HCT116 (cell line): Measurements from ENCODE around the gene ZNRF2. TPM values are rescaled to one million over a fixed set of nuclear protein-coding genes. Genes with fewer than 3 reads are reported as not detected.

Experiments used
- ATAC-seq: fragments of 200-7000 bp; cut with Tn5 transposase; 2 replicates; pipeline ENCODE4 v1.9.1; 2020; ENCODE audit warnings: mild to moderate bottlenecking, moderate library complexity
- BruUV-seq: library from RNA; stranded (reverse); fragments of 400-500 nt; replicated peaks from 2 replicates; lab custom pipeline; 2021; lab: Mats Ljungman, UMichigan
- CTCF ChIA-PET: fragments of 300-600 bp; sonication (Branson Sonifier 250); formaldehyde crosslinking; loops from one replicate; lab custom pipeline; 2021; ENCODE audit warnings: antibody characterized with exemption; lab: Charles Lee
- POLR2A ChIA-PET: fragments of 300-600, 350-600 bp; sonication (Branson Sonifier 250); formaldehyde crosslinking; loops from one replicate; lab custom pipeline; 2021; ENCODE audit warnings: antibody characterized with exemption; lab: Charles Lee
- RAD21 ChIA-PET, 2 experiments: fragments of 300-600 bp; sonication (Branson Sonifier 250); formaldehyde crosslinking; loops; one replicate each; lab custom pipeline; 2023; ENCODE audit warnings: low total read pairs in 2 of 2; ENCODE audit not compliant: uncharacterized antibody in 2 of 2, unreplicated experiment in 2 of 2, low non-redundant PET in 1 of 2; lab: Charles Lee
- DNase-seq: peaks from one replicate; pipeline ENCODE4 v3.0.0-alpha.2; 2010; ENCODE audit warnings: low read depth, low spot score
- H2AFZ ChIP-seq: fragments of 200-600 bp; shearing (Covaris generic), sonication (generic); 2 replicates; pipeline ENCODE4 v1.6.1; 2017; ENCODE audit warnings: low read depth, mixed run types, mixed read lengths, antibody characterized with exemption, low read length; ENCODE audit not compliant: poor library complexity, severe bottlenecking
- H3K27ac ChIP-seq: 2 replicates; pipeline ENCODE4 v1.5.1; 2012; ENCODE audit warnings: low read depth, low read length
- H3K27me3 ChIP-seq: fragments of 200-600 bp; sonication (generic); 2 replicates; pipeline ENCODE4 v1.6.1; 2016; ENCODE audit warnings: mixed run types, low read length, mixed read lengths; ENCODE audit not compliant: insufficient read depth
- H3K36me3 ChIP-seq, 2 experiments: fragments of 200-500 bp in 1 of 2; fragments of 200-600 bp in 1 of 2; sonication (Bioruptor generic) in 1 of 2; sonication (generic) in 1 of 2; 2 replicates each; pipeline versions ENCODE4 v1.5.1 to v1.6.1; 2014 to 2016; ENCODE audit warnings: low read length in 2 of 2, inconsistent platforms in 1 of 2, mixed read lengths in 1 of 2, mixed run types in 1 of 2; ENCODE audit not compliant: insufficient read depth in 2 of 2, control insufficient read depth in 1 of 2
- H3K4me1 ChIP-seq, 2 experiments: fragments of 200-600 bp in 1 of 2; sonication (generic) in 1 of 2; 2 replicates each; pipeline versions ENCODE4 v1.5.1 to v1.6.1; 2012 to 2017; ENCODE audit warnings: low read length in 2 of 2, inconsistent platforms in 1 of 2, mild to moderate bottlenecking in 1 of 2, mixed read lengths in 1 of 2, mixed run types in 1 of 2, moderate library complexity in 1 of 2; ENCODE audit not compliant: insufficient read depth in 2 of 2, control insufficient read depth in 1 of 2
- H3K4me2 ChIP-seq: fragments of 200-600 bp; sonication (generic); 2 replicates; pipeline ENCODE4 v1.6.1; 2017; ENCODE audit warnings: mixed run types, low read length, mixed read lengths
- H3K4me3 ChIP-seq, 2 experiments: fragments of 200-600 bp in 1 of 2; sonication (generic) in 1 of 2; replicated peaks in 1 of 2; 2 replicates each; pipeline ENCODE4 v1.5.1; 2011 to 2016; ENCODE audit warnings: low read length in 2 of 2, control low read depth in 1 of 2, low read depth in 1 of 2, mild to moderate bottlenecking in 1 of 2, mixed read lengths in 1 of 2, mixed run types in 1 of 2
- H3K79me2 ChIP-seq: fragments of 200-600 bp; sonication (generic); 2 replicates; pipeline ENCODE4 v1.6.1; 2017; ENCODE audit warnings: mild to moderate bottlenecking, mixed run types, low read length, moderate library complexity, mixed read lengths; ENCODE audit not compliant: insufficient read depth
- H3K9ac ChIP-seq: fragments of 200-600 bp; sonication (generic); 2 replicates; pipeline ENCODE4 v1.6.1; 2016; ENCODE audit warnings: low read length, mixed read lengths
- H3K9me2 ChIP-seq: fragments of 200-600 bp; sonication (generic), shearing (Covaris generic); 2 replicates; pipeline ENCODE4 v1.6.1; 2017; ENCODE audit warnings: mixed run types, mild to moderate bottlenecking, moderate library complexity; ENCODE audit not compliant: insufficient read depth
- H3K9me3 ChIP-seq, 2 experiments: fragments of 200-500 bp in 1 of 2; fragments of 200-600 bp in 1 of 2; sonication (Bioruptor generic) in 1 of 2; sonication (generic) in 1 of 2; 2 replicates each; pipeline ENCODE4 v1.6.1; 2014 to 2017; ENCODE audit warnings: low read length in 2 of 2, mixed read lengths in 2 of 2, inconsistent platforms in 1 of 2, low read depth in 1 of 2, mild to moderate bottlenecking in 1 of 2, mixed run types in 1 of 2, moderate library complexity in 1 of 2; ENCODE audit not compliant: control insufficient read depth in 1 of 2, insufficient read depth in 1 of 2
- H4K20me1 ChIP-seq: fragments of 200-600 bp; sonication (generic), shearing (Covaris generic); 2 replicates; pipeline ENCODE4 v1.6.1; 2017; ENCODE audit warnings: mixed run types, mild to moderate bottlenecking, moderate library complexity; ENCODE audit not compliant: insufficient read depth
- ATF3 ChIP-seq: IDR thresholded peaks from 2 replicates; pipeline ENCODE4 v1.6.1; 2012
- CBX3 ChIP-seq: IDR thresholded peaks from 2 replicates; pipeline ENCODE4 v1.6.1; 2012; ENCODE audit warnings: low read depth
- CEBPB ChIP-seq: IDR thresholded peaks from 2 replicates; pipeline ENCODE4 v1.6.1; 2012; ENCODE audit warnings: low read depth
- EGR1 ChIP-seq: IDR thresholded peaks from 2 replicates; pipeline ENCODE4 v1.6.1; 2012; ENCODE audit warnings: low read depth
- ELF1 ChIP-seq: IDR thresholded peaks from 2 replicates; pipeline ENCODE4 v1.6.1; 2012; ENCODE audit warnings: low read depth, borderline replicate concordance
- EZH2 ChIP-seq: fragments of 200-600 bp; sonication (generic); IDR thresholded peaks from 2 replicates; pipeline ENCODE4 v1.6.1; 2017; ENCODE audit warnings: antibody characterized with exemption, mixed run types
- FOSL1 ChIP-seq: IDR thresholded peaks from 2 replicates; pipeline ENCODE4 v1.6.1; 2012; ENCODE audit warnings: low read depth
- JUND ChIP-seq: IDR thresholded peaks from 2 replicates; pipeline ENCODE4 v1.6.1; 2012
- POLR2AphosphoS5 ChIP-seq: IDR thresholded peaks from 2 replicates; pipeline ENCODE4 v1.6.1; 2011; ENCODE audit warnings: mild to moderate bottlenecking, low read depth, low read length, moderate library complexity
- RAD21 ChIP-seq: IDR thresholded peaks from 2 replicates; pipeline ENCODE4 v1.6.1; 2012; ENCODE audit warnings: low read depth, mild to moderate bottlenecking
- SP1 ChIP-seq: IDR thresholded peaks from 2 replicates; pipeline ENCODE4 v1.6.1; 2012; ENCODE audit warnings: low read depth
- SRF ChIP-seq: IDR thresholded peaks from 2 replicates; pipeline ENCODE4 v1.6.1; 2012; ENCODE audit warnings: low read depth
- TCF7L2 ChIP-seq: IDR thresholded peaks from 2 replicates; pipeline ENCODE4 v1.7.0; 2011; ENCODE audit warnings: borderline replicate concordance, inconsistent platforms; ENCODE audit not compliant: insufficient read depth, insufficient read length; ENCODE audit errors: extremely low read depth
- YY1 ChIP-seq: IDR thresholded peaks from 2 replicates; pipeline ENCODE4 v1.6.1; 2011; ENCODE audit warnings: low read length, low read depth, moderate library complexity, mild to moderate bottlenecking; ENCODE audit not compliant: insufficient replicate concordance; ENCODE audit errors: extremely low read depth
- ZBTB33 ChIP-seq: IDR thresholded peaks from 2 replicates; pipeline ENCODE4 v1.6.1; 2011; ENCODE audit warnings: mild to moderate bottlenecking, low read length, moderate library complexity; ENCODE audit not compliant: insufficient replicate concordance; ENCODE audit errors: extremely low read depth
- ZFX ChIP-seq: fragments of 450-650 bp; IDR thresholded peaks from 2 replicates; pipeline ENCODE4 v1.6.1; 2017
- ZNF274 ChIP-seq: fragments of 200-500 bp; sonication (Bioruptor generic); IDR thresholded peaks from 2 replicates; pipeline ENCODE4 v1.6.1; 2014; ENCODE audit warnings: mild to moderate bottlenecking, low read depth, low read length, inconsistent platforms
- intact Hi-C: fragments of 100-400 bp; cut with micrococcal nuclease; formaldehyde crosslinking; loops from 2 replicates; pipeline ENCODE4 v1.10.0; 2022
- total RNA-seq: library from RNA; stranded (reverse); gene quantifications from one replicate; pipeline ENCODE4 v1.2.1, GENCODE V29; 2021; ENCODE audit not compliant: unreplicated experiment

The ZNRF2 gene
- total RNA-seq, 1 experiment from 2014 or later, result 10.2 TPM

GRCh38 chr7:30379741-30380140 lies 95.3 kb downstream of the ZNRF2 start:
- Histone ChIP-seq H3K27me3 (no peaks in the 10 kb centered on the region), H4K20me1 (no peaks in the 10 kb centered on the region), H3K79me2 (no peaks in the 10 kb centered on the region), H3K9me3 (no peaks in the 10 kb centered on the region), H3K9me2 (no peaks in the 10 kb centered on the region), H2AFZ (no peak overlapping the region), H3K36me3 (no peaks in the 10 kb centered on the region), H3K4me2 (no peak overlapping the region), H3K27ac (no peak overlapping the region)
- DNase-seq, result no peak
- ChIA-PET CTCF (no interaction called here), RAD21 (no interaction called here), POLR2A (no interaction called here)
- ATAC-seq, result no peak
- intact Hi-C loops, result no loop called here
- no TSS peak for BruUV-seq
- no peak for TF ChIP-seq ZBTB33
- TF ChIP-seq SRF, result no peak
- TF ChIP-seq ATF3, result no peak
- no peak for TF ChIP-seq SP1
- TF ChIP-seq ZNF274, result no peak
- TF ChIP-seq RAD21, result no peak
- no peak for TF ChIP-seq EZH2
- TF ChIP-seq JUND, result no peak
- no peak for TF ChIP-seq ZFX
- TF ChIP-seq POLR2AphosphoS5, result no peak
- TF ChIP-seq FOSL1, result no peak
- TF ChIP-seq TCF7L2, result no peak
- TF ChIP-seq YY1, result no peak
- TF ChIP-seq CEBPB, result no peak
- no peak for TF ChIP-seq EGR1
- no peak for TF ChIP-seq ELF1
- no peak for TF ChIP-seq CBX3
- TF ChIP-seq, all 23 proteins: peak for 0
- Histone ChIP-seq H3K4me3 (no peak overlapping the region), H3K9ac (no peak overlapping the region), H3K4me1 (no peaks in the 10 kb centered on the region)
